Stimulated activated CD4-positive, alpha-beta T cell treated with anti-CD3 and anti-CD28 coated beads, Interleukin-12 subunit alpha, Interleukin-12 subunit beta, amount 100 ng/mL, for 4 hours (primary cell): ENCODE measurements around the gene CCDC141.
"Not testable (repeated sequence)": the region's sequence is repeated elsewhere in the genome, so short reads cannot be mapped to it uniquely, and the experiment has no call there.

Experiments used
- DNase-seq: peaks from one replicate; pipeline ENCODE4 v3.0.0-alpha.2; 2020

The CCDC141 gene

GRCh38 chr2:179049546-179050311, at the start of gene CCDC141:
CCDC141 (minus strand) TSS chr2:179050137; CDS start chr2:179049941, 196 bp downstream.
- DNase-seq = no peak

DNA sequence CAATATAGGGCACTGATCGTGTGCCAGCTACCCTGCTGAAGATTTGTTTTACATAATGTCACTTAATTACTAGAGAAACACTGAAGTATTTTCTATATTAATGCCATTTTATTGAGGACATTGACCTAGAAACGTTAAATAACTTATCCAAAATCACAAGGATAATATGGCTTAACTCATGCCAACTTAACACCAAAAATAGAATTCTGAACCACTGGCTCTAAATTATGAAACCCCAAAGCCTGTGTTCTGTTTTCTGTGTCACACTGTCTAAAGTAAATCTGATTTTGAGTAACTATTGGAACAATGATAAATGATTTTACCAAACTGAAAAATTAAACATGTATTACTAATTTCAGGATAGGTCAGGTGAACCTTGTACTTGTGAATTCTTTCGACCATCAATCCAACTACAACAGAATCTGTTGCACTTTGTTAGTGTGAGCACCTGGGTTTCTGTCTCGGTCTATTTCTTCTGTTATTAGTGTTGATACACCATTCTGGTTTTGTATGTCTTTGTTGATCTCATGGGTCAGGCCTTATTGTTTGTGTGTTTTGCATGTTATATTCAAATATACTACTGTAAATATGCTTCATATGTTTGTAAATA, 48.2 kb upstream of the CCDC141 start:
- no peak for DNase-seq

GRCh38 chr2:179097131-179097530, 47.2 kb upstream of the CCDC141 start:
- no peak for DNase-seq

DNA sequence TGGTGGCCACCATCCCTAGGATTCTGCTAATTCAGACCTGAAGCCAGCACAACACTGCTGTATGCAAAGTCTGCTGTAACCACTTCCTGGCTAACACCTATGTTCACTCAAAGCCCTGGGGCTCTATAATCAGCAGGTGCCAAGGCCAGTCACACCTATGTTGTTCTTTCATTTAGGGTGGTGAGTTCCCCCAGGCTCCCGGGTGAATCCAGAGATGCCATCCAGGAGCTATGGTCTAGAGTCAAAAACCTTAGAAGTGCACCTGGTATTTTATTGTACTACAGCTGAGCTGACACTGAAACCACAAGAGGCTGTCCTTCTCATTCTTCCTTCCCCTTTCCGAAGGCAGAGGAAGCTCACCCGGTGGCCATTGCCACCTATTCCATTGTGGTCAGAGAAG, 46.2 kb upstream of the CCDC141 start:
- no peak for DNase-seq

- DNase-seq = not testable (repeated sequence)
These were observed 43.0 kb upstream of the CCDC141 start for GRCh38 chr2:179092912-179093311.

GRCh38 chr2:179082697-179083096, 32.8 kb upstream of the CCDC141 start:
- DNase-seq = no peak

GRCh38 chr2:179081954-179082353, 32.0 kb upstream of the CCDC141 start:
- no peak for DNase-seq

DNA sequence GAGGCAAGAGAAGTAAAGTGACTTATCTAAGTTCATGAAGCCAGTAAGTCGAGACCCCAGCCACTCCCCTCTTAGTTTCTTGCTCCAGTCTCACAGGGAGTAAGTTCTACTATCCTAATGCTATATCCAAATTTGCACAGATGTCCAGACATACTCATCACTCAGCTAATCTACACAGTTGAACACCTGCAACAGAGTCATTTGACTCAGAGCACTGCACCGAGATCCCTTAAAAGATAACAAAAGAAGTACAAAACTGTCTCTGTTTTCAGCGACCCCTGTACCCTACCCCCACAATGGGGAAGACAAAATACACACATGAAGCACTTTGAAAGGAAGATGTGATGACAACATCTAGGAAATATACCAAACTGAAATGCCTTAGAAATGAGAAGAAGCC, 22.6 kb upstream of the CCDC141 start:
- no peak for DNase-seq

GRCh38 chr2:179071810-179072355, 21.9 kb upstream of the CCDC141 start:
- no peak for DNase-seq

- DNase-seq = no peak
These were observed 21.0 kb upstream of the CCDC141 start for GRCh38 chr2:179070895-179071294.

- no peak for DNase-seq
These were observed 19.7 kb upstream of the CCDC141 start for GRCh38 chr2:179069685-179070084.

- no peak for DNase-seq
These were observed 19.2 kb upstream of the CCDC141 start for GRCh38 chr2:179068991-179069643.

DNA sequence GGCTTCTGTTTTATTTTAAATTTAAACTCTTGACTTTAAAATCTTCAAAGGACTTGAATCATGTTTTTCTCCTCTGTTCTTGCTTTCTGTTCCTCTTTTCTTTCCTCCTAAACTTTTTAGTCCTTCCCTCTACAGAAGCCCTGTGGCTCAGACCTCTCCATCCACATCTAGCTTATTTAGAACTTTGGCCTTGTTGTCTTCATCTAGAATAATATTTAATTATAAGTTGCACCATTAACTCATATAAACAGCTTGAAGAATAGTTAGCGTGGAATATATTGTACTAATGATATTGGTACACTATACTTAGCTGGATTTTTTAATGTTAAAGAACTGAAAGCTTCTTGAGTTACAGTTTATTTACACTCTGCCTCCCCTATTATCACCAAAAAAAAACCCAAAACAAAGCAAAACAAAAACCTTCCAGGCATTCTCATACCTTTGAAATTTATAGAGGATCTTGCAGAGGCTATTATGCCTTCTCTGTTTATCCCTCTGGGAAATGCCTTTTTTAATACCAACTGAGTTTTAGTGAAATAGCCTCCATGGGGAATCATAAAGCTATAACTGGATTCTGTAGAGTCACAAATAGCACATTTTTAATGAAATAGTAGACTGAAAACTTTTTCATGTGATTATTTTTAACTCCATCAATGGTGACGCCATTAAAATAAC, 9.2 kb upstream of the CCDC141 start:
- no peak for DNase-seq

GRCh38 chr2:179057737-179058136, 7.8 kb upstream of the CCDC141 start:
- DNase-seq = no peak

DNA sequence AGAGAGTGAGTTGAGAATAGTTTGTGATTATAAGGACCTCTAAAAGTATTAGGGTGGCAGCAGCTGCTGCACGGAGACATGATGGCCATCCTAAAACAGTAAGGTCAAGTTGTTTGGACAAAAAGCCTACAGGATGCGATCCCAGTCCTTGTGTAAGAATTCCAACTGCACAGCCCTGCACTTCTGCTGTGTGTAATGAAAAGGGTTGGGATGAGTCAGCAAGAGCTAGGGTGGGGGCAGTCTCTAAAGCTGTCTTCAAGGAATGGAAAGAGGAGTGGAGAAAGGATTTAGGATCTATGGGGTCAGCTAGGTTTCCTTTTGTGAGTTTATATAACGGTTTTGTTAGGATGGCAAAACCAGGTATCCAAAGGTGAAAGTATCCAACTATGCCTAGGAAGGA, 3.6 kb upstream of the CCDC141 start:
- DNase-seq = not testable (repeated sequence)

GRCh38 chr2:179051250-179051649, 1.3 kb upstream of the CCDC141 start:
- DNase-seq = no peak

DNA sequence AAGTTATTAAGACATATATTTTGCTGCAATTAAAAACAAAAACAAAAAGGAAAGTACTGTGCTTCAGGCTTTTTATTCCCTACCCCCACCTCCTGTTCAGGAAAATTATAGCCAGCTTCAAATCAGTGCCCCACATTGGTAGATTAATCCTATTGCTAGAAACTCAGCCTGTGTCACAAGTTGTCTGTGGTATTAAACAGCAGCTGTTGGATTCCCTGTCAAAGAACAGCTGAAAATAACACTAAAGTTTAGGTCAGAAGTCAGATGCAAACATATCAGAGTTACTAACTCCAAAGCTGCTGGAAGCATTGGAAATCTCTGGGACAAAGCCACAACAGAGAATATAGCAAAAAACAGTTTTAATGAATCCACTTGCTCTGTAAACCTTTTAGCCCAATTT, 818 bp upstream of the CCDC141 start:
- no peak for DNase-seq

DNA sequence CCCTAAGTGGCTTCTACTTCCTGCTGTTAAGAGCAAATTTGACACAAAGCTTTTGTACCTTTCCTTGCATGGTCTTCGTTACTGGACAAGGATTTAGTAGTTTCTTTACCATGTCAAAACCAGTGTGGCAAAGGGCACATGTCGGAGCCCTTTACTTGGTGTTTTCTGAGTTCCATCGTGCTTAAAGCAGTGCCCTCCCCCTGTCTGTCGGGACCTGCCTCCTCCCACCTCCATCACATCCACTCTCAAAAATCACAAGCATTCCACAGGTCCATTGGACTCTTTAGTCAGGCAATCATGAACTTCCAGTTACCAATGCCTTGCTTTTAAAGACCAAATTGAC, 763 bp downstream of the CCDC141 start:
- no peak for DNase-seq

GRCh38 chr2:179048099-179048498, 1.8 kb downstream of the CCDC141 start:
- DNase-seq = no peak

- DNase-seq = not testable (repeated sequence)
These were observed 4.3 kb downstream of the CCDC141 start for GRCh38 chr2:179045602-179046001.

- DNase-seq = no peak
These were observed 5.4 kb downstream of the CCDC141 start for GRCh38 chr2:179044500-179044899.

- DNase-seq = no peak
These were observed 12.1 kb downstream of the CCDC141 start for GRCh38 chr2:179037807-179038206.

GRCh38 chr2:179036353-179036905, 13.5 kb downstream of the CCDC141 start:
- DNase-seq = no peak
